HG02642 (cell line): Measurements from ENCODE around the gene HIVEP3.
A peak's percentile ranks its signal among the peaks of the same experiment; 100 is the strongest.

Source experiments
- ATAC-seq: cut with Tn5 transposase; IDR thresholded peaks from one replicate; pipeline ENCODE4 v1.9.1; 2021; ENCODE audit warnings: mild to moderate bottlenecking; ENCODE audit not compliant: unreplicated experiment, poor library complexity

Gene HIVEP3

DNA sequence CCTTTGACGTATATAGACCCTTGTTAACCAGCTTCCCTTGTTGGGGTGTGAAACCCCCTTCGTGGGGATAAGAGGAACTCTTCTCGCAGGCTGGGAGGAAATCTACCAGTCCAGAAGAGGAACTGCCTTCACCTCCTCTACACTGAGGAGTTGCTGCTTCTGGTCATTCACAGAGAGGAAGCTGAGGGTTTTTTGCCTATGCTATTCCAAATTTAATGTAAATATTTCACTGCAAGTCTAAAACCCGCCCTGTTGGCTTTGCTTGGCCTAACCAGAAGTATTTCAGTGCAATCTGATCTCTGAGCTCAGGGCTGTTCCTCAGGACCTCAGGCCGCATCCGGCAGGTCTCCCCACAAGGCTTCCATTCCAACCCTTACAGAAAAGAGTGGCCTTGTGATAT lies 150.1 kb downstream of the HIVEP3 start:
- no peak for ATAC-seq

DNA sequence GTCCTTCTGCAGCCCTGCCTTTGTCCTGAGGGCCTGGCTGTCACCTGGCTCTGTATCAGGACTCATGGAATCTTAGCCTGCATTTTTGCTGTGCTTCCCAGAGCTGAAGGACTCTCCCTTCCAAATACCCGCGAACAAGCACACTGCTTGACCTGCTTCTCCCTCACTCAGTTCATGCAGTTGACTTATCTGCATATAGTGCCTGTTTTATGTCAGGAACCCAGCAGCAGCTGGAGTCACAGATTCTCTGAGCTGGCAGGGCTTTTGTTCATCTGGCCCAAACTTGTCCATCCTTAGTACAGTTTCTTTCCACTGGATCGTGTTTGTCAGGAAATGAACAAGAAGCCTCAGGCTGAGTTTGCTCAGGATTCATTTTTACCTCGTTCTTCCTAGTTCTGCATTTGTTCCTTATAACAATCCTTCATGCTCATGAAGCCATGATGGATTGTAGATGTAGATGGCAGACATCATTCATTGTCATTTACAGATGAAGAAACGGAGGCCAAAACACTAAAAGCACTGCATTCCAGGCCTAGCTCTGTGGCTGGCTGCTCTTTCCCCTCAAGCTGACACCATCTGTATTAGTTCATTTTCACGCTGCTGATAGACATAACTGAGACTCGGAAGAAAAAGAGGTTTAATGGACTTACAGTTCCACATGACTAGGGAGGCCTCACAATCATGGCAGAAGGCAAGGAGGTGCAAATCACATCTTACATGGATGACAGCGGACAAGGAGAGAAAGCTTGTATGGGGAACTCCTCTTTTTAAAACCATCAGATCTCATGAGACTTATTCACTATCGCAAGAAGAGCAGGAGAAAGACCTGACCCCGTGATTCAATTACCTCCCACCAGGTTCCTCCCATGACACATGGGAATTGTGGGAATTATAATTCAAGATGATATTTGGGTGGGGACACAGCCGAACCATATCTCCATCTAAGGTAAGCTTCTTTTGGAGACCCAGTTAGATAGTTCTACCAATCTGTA lies 150.9 kb downstream of the HIVEP3 start:
- ATAC-seq = no peak

DNA sequence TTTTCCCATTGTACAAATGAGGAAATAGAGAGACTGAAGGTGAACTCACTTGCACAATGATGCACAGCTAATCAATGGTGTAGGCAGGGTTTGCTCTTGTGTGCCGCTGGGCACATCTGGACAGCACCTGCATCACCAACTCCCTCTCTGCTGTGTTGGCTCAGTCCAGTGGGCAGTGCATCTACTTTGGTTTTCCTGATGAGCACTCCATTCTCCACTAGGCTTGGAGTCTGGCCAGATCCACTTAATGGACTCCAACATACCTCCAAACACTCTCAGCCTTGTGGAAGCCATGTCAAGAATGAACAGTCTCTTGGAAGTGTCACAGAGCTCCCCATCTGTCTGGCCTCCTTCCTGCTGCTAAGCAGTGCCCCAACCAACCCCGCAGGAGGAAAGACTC lies 152.2 kb downstream of the HIVEP3 start:
- no peak for ATAC-seq

- no peak for ATAC-seq
Measured at GRCh38 chr1:41766041-41766440, 152.7 kb downstream of the HIVEP3 start.

DNA sequence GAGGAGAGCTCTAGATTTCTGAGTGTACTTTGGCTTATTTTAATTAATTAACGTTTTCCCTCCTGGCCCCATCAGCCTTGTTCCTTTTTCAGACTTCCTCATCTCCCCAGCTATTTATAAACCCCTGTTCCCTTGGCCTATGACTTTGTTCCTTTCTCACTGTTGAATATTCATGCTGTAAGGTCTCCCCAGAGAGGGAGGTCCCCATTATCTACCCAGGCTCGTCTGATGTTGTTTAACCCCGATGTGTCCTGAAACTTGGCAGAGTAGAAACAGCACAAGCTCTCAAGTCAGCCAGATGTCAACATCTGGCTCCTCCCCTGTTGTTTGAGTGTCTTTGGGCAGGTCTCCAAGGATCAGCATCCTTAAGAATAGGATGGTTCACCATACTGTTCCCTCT lies 153.6 kb downstream of the HIVEP3 start:
- no peak for ATAC-seq

GRCh38 chr1:41764656-41765055 lies 154.1 kb downstream of the HIVEP3 start:
- no peak for ATAC-seq

- no peak for ATAC-seq
Measured at GRCh38 chr1:41762777-41763176, 155.9 kb downstream of the HIVEP3 start.

DNA sequence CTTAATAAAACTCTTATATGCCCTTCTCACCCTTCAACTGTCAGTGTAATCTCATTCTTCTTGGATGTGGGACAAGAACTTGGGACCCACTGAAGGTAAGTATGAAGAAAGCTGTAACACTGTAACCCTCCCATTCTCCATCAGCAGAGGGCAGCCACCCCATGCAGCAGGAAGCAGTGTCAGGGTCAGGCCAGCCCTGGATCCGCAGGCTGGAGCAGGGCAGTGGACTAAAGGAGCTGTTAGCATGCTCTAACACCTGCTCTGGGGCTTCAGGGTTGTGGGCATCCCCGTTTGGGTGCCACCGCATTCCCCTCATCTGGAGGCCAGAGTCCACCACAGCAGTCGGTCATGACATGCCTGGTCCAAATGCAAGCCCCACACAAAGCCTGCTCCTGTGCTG lies 156.5 kb downstream of the HIVEP3 start:
- ATAC-seq = no peak

DNA sequence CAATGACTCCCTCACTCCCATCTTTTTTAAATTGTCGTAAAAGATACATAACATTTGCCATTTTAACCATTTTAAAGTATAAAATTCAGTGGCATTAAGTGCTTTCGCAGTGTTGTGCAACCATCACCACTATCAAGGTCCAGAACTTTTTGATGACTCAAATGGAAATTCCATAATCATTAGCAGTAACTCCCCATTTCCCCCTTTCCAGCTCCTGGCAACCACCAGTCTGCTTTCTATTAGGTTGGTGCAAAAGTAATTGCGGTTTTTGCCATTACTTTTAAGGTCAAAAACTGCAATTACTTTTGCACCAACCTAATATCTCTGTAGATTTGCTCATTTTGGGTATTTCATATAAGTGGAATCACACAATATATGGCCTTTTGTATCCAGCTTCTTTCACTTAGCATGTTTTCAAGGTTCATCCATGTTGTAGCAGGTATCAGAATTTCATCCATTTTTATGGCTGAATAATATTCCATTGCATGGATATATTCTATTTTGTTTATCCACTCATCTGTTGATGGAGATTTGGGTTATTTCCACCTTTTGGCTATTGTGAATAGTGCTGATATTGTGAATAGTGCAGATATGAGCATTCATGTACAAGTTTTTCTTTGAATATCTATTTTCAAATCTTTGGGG lies 159.7 kb downstream of the HIVEP3 start:
- no peak for ATAC-seq

GRCh38 chr1:41758500-41758899 lies 160.2 kb downstream of the HIVEP3 start:
- ATAC-seq = no peak

GRCh38 chr1:41754540-41754939 lies 164.2 kb downstream of the HIVEP3 start:
- ATAC-seq = no peak

- ATAC-seq = peak; percentile 27
Measured at GRCh38 chr1:41752514-41753170, 166.1 kb downstream of the HIVEP3 start.

- ATAC-seq = peak; percentile 43
Measured at GRCh38 chr1:41751804-41752513, 166.8 kb downstream of the HIVEP3 start.

GRCh38 chr1:41749991-41750745 lies 168.6 kb downstream of the HIVEP3 start:
- no peak for ATAC-seq

DNA sequence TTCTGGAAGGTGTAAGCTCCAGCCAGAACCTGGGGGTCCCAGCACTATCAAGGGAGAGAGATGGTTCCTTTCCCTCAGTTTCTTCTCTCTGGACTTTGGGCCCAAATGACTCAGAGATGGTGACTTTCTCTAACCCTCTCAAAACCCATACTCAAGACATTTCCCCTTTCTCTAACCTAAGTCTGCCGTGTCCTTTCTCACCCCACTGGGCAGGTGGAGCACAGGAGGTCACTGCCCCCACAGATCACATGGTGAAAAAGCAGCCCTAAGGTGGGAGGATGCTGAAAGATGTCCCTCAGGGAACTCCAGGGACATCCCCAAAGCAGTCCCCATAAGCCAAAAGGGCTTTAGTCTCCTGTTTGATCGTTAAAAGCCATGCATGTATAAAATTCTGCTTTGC lies 173.7 kb downstream of the HIVEP3 start:
- peak; percentile 34 for ATAC-seq

DNA sequence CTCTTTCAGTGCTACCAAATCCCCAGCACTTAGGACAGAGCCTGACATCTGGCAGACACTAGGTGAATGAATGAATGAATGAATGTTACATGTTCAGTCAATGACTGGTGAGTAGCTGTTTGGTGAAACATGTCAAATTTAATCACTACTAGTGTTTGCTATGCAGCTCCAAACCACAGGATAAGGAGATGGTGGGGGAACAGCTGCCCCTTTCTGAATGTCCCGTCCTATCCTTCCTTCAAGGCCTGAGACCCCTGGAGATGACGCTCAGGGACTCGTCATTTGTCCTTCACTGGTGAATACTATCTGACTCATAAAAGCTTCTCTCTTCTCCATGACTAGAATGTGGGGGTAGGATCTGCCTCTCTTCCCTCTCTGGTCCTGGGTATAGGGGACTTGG lies 175.4 kb downstream of the HIVEP3 start:
- ATAC-seq = no peak

- no peak for ATAC-seq
Measured at GRCh38 chr1:41742219-41742618, 176.5 kb downstream of the HIVEP3 start.

- no peak for ATAC-seq
Measured at GRCh38 chr1:41741244-41741643, 177.5 kb downstream of the HIVEP3 start.

DNA sequence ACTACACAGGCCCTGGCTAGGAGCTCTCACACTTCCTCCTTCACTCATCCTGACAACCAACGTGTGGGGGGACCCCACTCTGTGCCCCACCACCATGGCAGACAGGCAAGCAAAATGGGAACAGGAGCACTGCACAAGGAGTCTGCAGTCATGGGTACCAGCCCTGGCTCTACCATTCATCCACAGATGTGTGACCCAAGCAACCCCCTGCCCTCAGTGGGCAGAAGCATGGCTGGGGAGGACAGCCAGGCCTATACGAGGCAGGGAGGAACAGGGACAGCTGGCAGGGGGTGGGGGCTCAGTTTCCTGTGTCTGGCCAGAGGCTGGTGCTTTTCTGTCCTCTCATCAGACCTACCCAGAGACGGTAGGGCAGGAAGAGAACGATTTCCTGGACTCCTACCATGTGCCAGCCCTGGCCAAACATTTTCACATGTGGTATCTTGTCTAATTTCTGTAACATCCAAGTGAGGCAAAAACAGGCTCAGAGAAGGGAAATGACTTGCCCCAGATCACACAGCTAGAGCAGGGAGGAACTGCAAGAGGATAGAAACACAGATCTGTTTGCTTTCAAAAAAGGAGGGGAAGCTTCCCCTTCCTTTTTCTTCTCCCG lies 178.0 kb downstream of the HIVEP3 start:
- ATAC-seq = no peak
